ENCODE measurements around the gene PACRGL.

PACRGL gene

DNA sequence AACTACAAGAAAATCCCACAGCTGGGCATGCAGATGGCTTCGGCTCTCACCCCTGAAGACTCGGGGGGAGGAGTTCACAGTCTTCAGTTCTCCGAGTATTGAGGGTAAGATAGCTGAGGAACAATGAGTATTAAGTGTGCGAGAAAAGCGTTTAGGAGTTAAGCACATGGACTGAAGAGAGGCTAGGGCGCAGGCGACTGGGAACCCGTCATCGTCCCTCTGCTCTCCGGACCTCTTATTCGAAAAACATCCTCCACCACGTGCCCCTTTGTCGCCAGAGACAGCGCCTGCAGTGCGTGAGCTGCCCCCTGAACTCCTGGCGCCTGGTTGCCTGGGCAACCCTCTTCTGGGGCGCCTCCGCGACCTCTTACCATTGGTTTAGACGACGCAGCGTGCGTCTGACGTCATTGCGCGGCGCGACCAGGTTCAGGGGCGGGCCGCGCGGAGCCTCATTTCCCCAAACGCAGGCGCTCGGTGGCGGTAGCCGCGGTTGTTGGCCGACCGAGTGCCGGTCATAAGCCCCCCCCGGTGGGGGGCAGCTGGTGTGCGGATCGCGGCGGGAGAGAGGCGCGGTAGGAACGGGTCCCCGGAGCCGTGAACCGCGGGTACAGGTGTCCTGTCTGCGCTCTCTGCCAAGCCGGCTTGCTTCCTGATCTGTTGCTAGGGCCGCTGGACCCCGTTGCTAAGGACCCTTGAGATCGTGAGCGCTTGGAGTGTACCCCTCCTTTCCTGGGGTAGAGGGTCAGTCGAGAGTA is at the start of gene PACRGL:
Gene PACRGL, plus strand, starts transcription at position 452 of the 755 bp plus-strand sequence. CDS start 4,024 bp downstream, outside the sequence.
- DNase-seq, result peak; percentile 93

DNA sequence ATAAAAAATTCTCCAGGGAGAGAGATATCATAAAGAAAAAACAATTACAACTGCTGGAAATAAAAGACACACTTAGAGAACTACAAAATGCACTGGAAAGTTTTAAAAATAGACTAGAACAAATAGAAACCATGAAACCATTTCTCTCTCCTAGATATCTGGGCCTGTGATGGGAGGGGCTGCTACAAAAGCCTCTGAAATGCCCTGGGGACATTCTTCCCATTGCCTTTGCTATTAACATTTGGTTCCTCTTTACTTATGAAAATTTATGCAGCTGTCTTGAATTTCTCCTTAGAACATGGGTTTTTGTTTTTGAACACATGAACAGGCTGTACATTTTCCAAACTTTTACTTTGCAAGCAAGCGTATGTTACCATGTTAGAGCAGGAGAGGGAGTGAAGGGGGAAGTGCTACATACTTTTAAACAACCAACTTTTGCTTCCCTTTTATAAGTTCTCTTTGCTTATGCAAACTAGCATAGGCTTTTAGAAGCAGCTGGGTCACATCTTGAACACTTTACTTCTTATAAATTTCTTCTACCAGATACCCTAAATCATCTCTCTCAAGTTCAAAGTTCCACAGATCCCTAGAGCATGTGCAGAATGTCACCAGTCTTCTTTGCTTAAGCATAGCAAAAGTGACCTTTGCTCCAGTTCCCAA is 47.9 kb upstream of the PACRGL start:
- DNase-seq, result no peak

DNA sequence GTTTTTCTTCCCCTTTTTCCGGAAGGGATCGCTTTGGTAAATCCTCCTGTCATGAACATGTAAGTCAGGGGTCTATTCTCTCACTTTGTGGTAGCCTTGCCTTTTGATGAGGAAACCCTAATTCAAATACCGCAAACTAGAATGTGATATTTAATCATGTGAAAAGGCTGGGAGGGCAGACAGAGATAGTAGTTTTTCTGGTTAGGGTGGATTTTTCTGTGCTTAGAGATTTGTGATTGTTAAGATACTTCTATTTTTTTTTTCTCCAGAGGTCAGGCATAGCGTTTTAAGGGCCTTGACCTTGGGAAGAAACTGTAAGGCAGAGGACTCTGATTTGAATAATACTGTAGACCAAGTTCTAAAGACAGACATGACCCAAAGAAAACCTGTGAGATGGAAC is 41.8 kb upstream of the PACRGL start:
- no peak for DNase-seq

GRCh38 chr4:20662851-20663250 is 37.4 kb upstream of the PACRGL start:
- no peak for DNase-seq

- DNase-seq, result no peak
Measured at GRCh38 chr4:20666012-20666860, 34.0 kb upstream of the PACRGL start.

DNA sequence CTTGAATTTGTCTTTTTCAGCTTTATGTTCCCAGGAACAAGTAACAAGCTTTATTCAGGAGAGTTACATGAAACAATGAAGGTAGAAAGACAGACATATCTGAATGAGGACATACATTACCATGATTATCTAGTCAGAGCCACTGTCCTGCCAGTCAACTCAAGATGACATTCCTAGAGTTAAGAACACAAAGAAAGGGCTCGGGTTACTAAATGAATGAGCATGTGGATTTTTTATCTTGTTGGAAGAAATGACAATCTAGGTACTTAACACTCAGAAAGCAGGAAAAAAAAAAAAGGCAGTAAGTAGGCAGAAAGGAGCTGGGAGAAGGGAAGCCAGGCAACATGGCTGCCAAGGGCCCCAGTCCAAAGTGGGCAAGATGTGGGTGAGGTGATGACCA is 28.0 kb upstream of the PACRGL start:
- DNase-seq, result no peak

- DNase-seq, result no peak
Measured at GRCh38 chr4:20675786-20676185, 24.5 kb upstream of the PACRGL start.

DNA sequence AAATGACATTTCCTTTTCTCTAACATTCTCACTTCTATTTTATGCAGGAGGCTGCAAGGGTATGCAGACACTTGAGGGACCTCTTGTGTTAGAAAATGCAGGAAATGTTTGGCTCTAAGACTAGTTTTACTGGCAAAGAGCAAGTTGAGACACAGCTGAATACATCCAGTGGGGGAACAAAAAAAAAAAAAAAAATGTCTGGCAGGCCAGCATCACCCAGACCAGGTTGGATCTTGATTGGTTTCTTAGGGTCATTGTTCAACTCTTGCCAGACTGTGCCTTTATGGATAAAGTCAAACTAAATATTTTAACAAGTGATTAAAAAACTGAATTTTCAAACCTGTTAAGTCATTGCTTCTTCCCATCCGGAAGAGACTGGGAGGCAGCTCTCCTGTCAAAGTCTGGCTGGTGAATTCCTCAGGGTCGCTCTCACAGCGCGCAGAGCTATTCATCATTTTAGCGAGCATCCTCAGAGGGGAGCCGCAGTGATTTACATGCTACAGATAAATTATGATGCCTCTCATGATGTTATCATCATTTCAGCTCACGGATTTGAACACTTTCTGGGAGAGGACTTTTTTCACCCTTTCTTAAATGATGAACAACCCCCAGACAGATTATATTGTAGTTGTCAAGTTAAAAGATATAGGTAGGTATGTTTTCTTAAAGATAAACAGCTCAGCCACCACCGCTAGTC is 23.6 kb upstream of the PACRGL start:
- DNase-seq, result no peak

GRCh38 chr4:20678400-20678799 is 21.9 kb upstream of the PACRGL start:
- DNase-seq, result no peak

DNA sequence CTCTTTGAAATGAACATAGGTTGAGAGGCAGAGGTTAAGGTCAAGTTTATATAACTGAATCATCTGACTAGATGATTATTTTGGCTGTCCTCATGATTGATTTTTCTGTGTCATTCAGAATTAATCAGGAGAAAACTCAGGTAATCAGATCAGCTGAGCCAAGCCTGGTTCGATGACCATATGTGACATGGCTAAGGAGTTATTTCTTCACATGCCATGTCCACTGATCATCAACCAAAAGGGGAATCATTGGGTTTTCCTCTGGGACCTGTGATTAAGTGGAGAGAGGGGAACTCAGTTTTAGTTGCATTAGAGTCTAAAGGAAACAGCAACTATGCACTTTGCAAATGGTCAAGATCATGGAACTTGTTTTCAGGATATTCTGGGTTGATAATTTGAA is 20.3 kb upstream of the PACRGL start:
- no peak for DNase-seq

GRCh38 chr4:20680736-20681135 is 19.5 kb upstream of the PACRGL start:
- no peak for DNase-seq

DNA sequence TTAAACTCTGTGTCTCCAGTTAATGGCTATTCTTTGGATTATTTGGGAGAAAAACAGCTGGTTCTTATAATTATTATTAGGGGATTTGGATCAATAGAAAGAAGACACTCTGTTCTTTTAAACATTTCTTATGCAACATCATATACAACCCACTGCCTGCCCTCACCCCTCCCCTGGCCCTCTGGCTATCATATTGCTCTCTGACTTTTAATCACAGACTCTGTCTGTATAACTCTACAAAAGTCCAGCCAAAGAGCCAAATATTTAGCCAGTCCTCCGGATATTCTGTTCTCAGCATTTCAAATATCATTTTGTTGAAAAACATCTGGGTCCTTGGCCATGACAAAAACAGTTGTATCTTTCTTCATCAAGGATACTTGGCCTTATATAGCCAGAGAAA is 19.0 kb upstream of the PACRGL start:
- no peak for DNase-seq

- DNase-seq, result no peak
Measured at GRCh38 chr4:20682853-20683252, 17.4 kb upstream of the PACRGL start.

GRCh38 chr4:20683766-20684165 is 16.5 kb upstream of the PACRGL start:
- no peak for DNase-seq

GRCh38 chr4:20684852-20685763 is 15.2 kb upstream of the PACRGL start:
- DNase-seq, result no peak

DNA sequence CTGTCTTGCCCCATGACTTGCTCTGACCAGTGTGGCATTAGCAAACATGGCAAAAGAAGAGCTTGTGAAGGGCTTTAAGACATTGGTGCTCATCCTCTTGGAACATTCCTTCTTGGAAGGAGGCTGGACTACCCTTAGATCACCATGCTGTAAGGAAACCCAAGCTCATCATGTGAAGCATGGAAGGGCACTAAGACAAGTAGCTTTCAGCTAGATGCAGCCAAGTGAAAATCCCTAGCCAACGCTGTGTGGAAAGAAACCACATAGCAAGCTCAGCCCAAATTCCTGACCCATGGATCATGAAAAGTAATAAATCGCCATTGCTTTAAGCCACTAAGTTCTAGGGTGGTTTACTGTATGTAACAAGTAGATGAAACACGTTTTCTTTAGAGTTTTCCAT is 12.4 kb upstream of the PACRGL start:
- DNase-seq, result no peak

GRCh38 chr4:20696815-20697214 is 3.4 kb upstream of the PACRGL start:
- no peak for DNase-seq

- no peak for DNase-seq
Measured at GRCh38 chr4:20698382-20698781, 1.9 kb upstream of the PACRGL start.

DNA sequence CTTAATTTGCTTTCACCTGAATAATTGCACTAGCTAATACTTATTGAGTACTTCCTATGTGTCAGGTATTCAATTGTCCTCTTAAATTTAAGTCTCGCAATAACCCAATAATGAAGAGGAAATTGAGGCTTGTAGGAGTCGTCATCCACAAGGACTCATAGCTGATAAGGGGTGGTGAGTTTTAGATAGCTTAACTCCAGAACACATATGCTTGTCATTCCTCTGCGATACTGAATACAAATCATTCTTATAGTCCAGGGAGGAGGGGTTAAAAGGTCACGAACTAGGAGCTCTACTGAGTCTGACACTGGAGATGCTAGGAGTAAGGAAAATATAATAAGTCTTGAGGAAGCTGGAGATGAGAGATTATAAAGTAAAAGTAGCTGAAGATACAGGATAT is 1.4 kb upstream of the PACRGL start:
- no peak for DNase-seq

DNA sequence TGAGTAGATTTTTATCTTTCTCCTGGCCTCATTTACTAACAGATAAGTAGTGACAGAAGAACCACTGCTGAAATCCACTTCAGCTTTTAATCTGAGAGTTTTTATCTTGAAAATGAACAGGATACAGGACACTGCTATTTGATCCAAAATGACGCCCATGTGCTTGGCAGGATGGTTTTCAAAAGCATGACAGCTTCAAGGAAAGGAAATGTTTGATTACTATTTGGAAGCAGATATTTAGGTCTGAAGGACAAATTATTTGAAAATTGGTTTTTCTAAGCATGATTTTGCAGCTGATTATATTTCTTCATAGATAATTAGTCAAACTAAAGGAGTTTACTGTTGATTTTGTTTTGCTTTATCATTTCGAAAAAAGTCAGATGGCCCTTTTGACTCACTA is 11.1 kb downstream of the PACRGL start:
- no peak for DNase-seq

DNA sequence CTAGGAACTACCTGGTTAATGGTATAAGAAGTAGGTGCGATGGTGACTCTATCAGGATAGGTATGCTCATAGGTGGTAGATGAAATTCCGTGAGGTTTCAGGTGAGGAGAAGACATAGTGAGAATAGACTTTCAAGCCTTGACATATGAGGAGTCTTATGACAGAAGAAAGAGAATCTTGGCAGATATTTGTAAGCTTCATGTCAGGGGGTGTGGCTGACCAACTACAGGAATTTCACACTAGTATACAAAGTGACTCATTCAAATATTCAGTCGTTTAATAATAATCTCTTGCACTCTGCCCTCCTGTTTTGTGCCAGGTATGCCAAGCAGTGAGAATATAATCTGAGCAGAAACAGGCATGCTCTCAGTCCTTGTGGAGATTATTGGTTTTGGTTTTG is 22.8 kb downstream of the PACRGL start:
- DNase-seq, result no peak

GRCh38 chr4:20723463-20723862 is 23.2 kb downstream of the PACRGL start:
- DNase-seq, result no peak
